ENCODE data around the gene LRGUK.

The LRGUK gene

GRCh38 chr7:134195252-134195651 lies 68.1 kb downstream of the LRGUK start:
- H3K9ac ChIP-seq (ENCODE audit: low read length): no peak overlapping the region
- no peak overlapping the region for H3K18ac ChIP-seq (ENCODE audit: low read depth in 1 of 2, low read length in 2 of 2)
- H3K4me1 ChIP-seq (ENCODE audit: control insufficient read depth, insufficient read depth, low read depth, low read length): no peaks in the 10 kb centered on the region
- H3K79me1 ChIP-seq (replicated peaks; ENCODE audit: low read length, poor library complexity, severe bottlenecking): no peaks in the 10 kb centered on the region
- H3K4me3 ChIP-seq (ENCODE audit: insufficient read depth in 1 of 2, low read depth in 1 of 2, low read length in 2 of 2): no peak overlapping the region
- H4K91ac ChIP-seq (ENCODE audit: low read length): no peak overlapping the region
- no peak overlapping the region for H3K14ac ChIP-seq (ENCODE audit: low read length in 2 of 2)
- H2BK5ac ChIP-seq (ENCODE audit: low read depth, low read length, poor library complexity, severe bottlenecking): no peak overlapping the region
- no peak overlapping the region for H2AK5ac ChIP-seq (ENCODE audit: low read length, severe bottlenecking)
- H4K8ac ChIP-seq (ENCODE audit: low read length): no peak overlapping the region
- H2BK120ac ChIP-seq (ENCODE audit: low read depth, low read length): no peak overlapping the region
- no peaks in the 10 kb centered on the region for H3K36me3 ChIP-seq (ENCODE audit: control insufficient read depth in 1 of 2, insufficient read depth in 2 of 2, low read depth in 1 of 2, low read length in 2 of 2)
- no peak overlapping the region for H3K4me2 ChIP-seq (ENCODE audit: low read length, poor library complexity, severe bottlenecking)
- H3K9me3 ChIP-seq (ENCODE audit: control insufficient read depth, low read length): no peaks in the 10 kb centered on the region
- DNase-seq: no peak
- H2BK15ac ChIP-seq (ENCODE audit: low read depth, poor library complexity, severe bottlenecking): no peak overlapping the region
- no peak overlapping the region for H2AFZ ChIP-seq (ENCODE audit: low read depth, low read length)
- H2BK12ac ChIP-seq (ENCODE audit: low read length in 2 of 2): no peak overlapping the region
- H3K27ac ChIP-seq (ENCODE audit: low read length, poor library complexity, severe bottlenecking): no peak overlapping the region
- no peak overlapping the region for H3K4ac ChIP-seq (ENCODE audit: low read depth in 1 of 2, low read length in 2 of 2)
- H3K27me3 ChIP-seq (ENCODE audit: control insufficient read depth in 1 of 2, insufficient read depth in 1 of 2, low read length in 2 of 2): no peaks in the 10 kb centered on the region
- H3K23ac ChIP-seq (ENCODE audit: low read length in 2 of 2): no peak overlapping the region

GRCh38 chr7:134196439-134196838 lies 69.3 kb downstream of the LRGUK start:
- Histone ChIP-seq H3K4me1 (ENCODE audit: control insufficient read depth, insufficient read depth, low read depth, low read length) (no peaks in the 10 kb centered on the region), H2AK5ac (ENCODE audit: low read length, severe bottlenecking) (no peak overlapping the region), H2BK15ac (ENCODE audit: low read depth, poor library complexity, severe bottlenecking) (no peak overlapping the region), H3K4ac (ENCODE audit: low read depth in 1 of 2, low read length in 2 of 2) (no peak overlapping the region), H3K27ac (ENCODE audit: low read length, poor library complexity, severe bottlenecking) (no peak overlapping the region), H3K9ac (ENCODE audit: low read length) (no peak overlapping the region), H3K4me2 (ENCODE audit: low read length, poor library complexity, severe bottlenecking) (no peak overlapping the region), H3K9me3 (ENCODE audit: control insufficient read depth, low read length) (no peaks in the 10 kb centered on the region), H2BK5ac (ENCODE audit: low read depth, low read length, poor library complexity, severe bottlenecking) (no peak overlapping the region), H2BK120ac (ENCODE audit: low read depth, low read length) (no peak overlapping the region), H3K14ac (ENCODE audit: low read length in 2 of 2) (no peak overlapping the region), H3K27me3 (ENCODE audit: control insufficient read depth in 1 of 2, insufficient read depth in 1 of 2, low read length in 2 of 2) (peaks cover 0 to 2% of the 10 kb centered on the region in 2 experiments), H3K36me3 (ENCODE audit: control insufficient read depth in 1 of 2, insufficient read depth in 2 of 2, low read depth in 1 of 2, low read length in 2 of 2) (no peaks in the 10 kb centered on the region), H3K23ac (ENCODE audit: low read length in 2 of 2) (no peak overlapping the region), H3K18ac (ENCODE audit: low read depth in 1 of 2, low read length in 2 of 2) (no peak overlapping the region), H3K4me3 (ENCODE audit: insufficient read depth in 1 of 2, low read depth in 1 of 2, low read length in 2 of 2) (no peak overlapping the region), H4K8ac (ENCODE audit: low read length) (no peak overlapping the region), H2AFZ (ENCODE audit: low read depth, low read length) (no peak overlapping the region), H3K79me1 (replicated peaks; ENCODE audit: low read length, poor library complexity, severe bottlenecking) (no peaks in the 10 kb centered on the region), H2BK12ac (ENCODE audit: low read length in 2 of 2) (no peak overlapping the region), H4K91ac (ENCODE audit: low read length) (no peak overlapping the region)
- no CpG with 5 or more reads among the region's 2 CpGs for WGBS
- DNase-seq: no peak

GRCh38 chr7:134197345-134197744 lies 70.2 kb downstream of the LRGUK start:
- Histone ChIP-seq H2BK12ac (ENCODE audit: low read length in 2 of 2) (no peak overlapping the region), H3K4me3 (ENCODE audit: insufficient read depth in 1 of 2, low read depth in 1 of 2, low read length in 2 of 2) (no peak overlapping the region), H2AFZ (ENCODE audit: low read depth, low read length) (no peak overlapping the region), H3K14ac (ENCODE audit: low read length in 2 of 2) (no peak overlapping the region), H3K36me3 (ENCODE audit: control insufficient read depth in 1 of 2, insufficient read depth in 2 of 2, low read depth in 1 of 2, low read length in 2 of 2) (no peaks in the 10 kb centered on the region), H2BK15ac (ENCODE audit: low read depth, poor library complexity, severe bottlenecking) (no peak overlapping the region), H2BK120ac (ENCODE audit: low read depth, low read length) (no peak overlapping the region), H3K9ac (ENCODE audit: low read length) (no peak overlapping the region), H3K18ac (ENCODE audit: low read depth in 1 of 2, low read length in 2 of 2) (no peak overlapping the region), H3K79me1 (replicated peaks; ENCODE audit: low read length, poor library complexity, severe bottlenecking) (no peaks in the 10 kb centered on the region), H3K27me3 (ENCODE audit: control insufficient read depth in 1 of 2, insufficient read depth in 1 of 2, low read length in 2 of 2) (peaks cover 0 to 7% of the 10 kb centered on the region in 2 experiments), H3K9me3 (ENCODE audit: control insufficient read depth, low read length) (no peaks in the 10 kb centered on the region), H2BK5ac (ENCODE audit: low read depth, low read length, poor library complexity, severe bottlenecking) (no peak overlapping the region), H3K4me2 (ENCODE audit: low read length, poor library complexity, severe bottlenecking) (no peak overlapping the region), H3K4me1 (ENCODE audit: control insufficient read depth, insufficient read depth, low read depth, low read length) (no peaks in the 10 kb centered on the region), H3K4ac (ENCODE audit: low read depth in 1 of 2, low read length in 2 of 2) (no peak overlapping the region), H3K27ac (ENCODE audit: low read length, poor library complexity, severe bottlenecking) (no peak overlapping the region), H2AK5ac (ENCODE audit: low read length, severe bottlenecking) (no peak overlapping the region), H4K8ac (ENCODE audit: low read length) (no peak overlapping the region), H4K91ac (ENCODE audit: low read length) (no peak overlapping the region), H3K23ac (ENCODE audit: low read length in 2 of 2) (no peak overlapping the region)
- DNase-seq: no peak
- WGBS: 100% methylated on average over 1 of the region's 2 CpGs

- H2BK120ac ChIP-seq (ENCODE audit: low read depth, low read length): no peak overlapping the region
- H3K18ac ChIP-seq (ENCODE audit: low read depth in 1 of 2, low read length in 2 of 2): no peak overlapping the region
- WGBS: 88% methylated on average over 4 of the region's 5 CpGs
Measured at GRCh38 chr7:134200970-134201369, 73.8 kb downstream of the LRGUK start.

More at GRCh38 chr7:134200970-134201369, 73.8 kb downstream of the LRGUK start:
- H3K4ac ChIP-seq (ENCODE audit: low read depth in 1 of 2, low read length in 2 of 2): no peak overlapping the region
- no peak overlapping the region for H3K27ac ChIP-seq (ENCODE audit: low read length, poor library complexity, severe bottlenecking)
- no peak overlapping the region for H2BK12ac ChIP-seq (ENCODE audit: low read length in 2 of 2)
- H3K4me1 ChIP-seq (ENCODE audit: control insufficient read depth, insufficient read depth, low read depth, low read length): no peaks in the 10 kb centered on the region
- no peak overlapping the region for H2BK5ac ChIP-seq (ENCODE audit: low read depth, low read length, poor library complexity, severe bottlenecking)
- DNase-seq: no peak
- no peak overlapping the region for H2AK5ac ChIP-seq (ENCODE audit: low read length, severe bottlenecking)
- no peak overlapping the region for H4K91ac ChIP-seq (ENCODE audit: low read length)
- H3K4me3 ChIP-seq (ENCODE audit: insufficient read depth in 1 of 2, low read depth in 1 of 2, low read length in 2 of 2): no peak overlapping the region
- H3K14ac ChIP-seq (ENCODE audit: low read length in 2 of 2): no peak overlapping the region
- H3K9me3 ChIP-seq (ENCODE audit: control insufficient read depth, low read length): no peaks in the 10 kb centered on the region
- no peak overlapping the region for H3K4me2 ChIP-seq (ENCODE audit: low read length, poor library complexity, severe bottlenecking)
- no peak overlapping the region for H2AFZ ChIP-seq (ENCODE audit: low read depth, low read length)
- H3K27me3 ChIP-seq (ENCODE audit: control insufficient read depth in 1 of 2, insufficient read depth in 1 of 2, low read length in 2 of 2): peaks cover 0 to 7% of the 10 kb centered on the region in 2 experiments
- no peak overlapping the region for H3K23ac ChIP-seq (ENCODE audit: low read length in 2 of 2)
- no peaks in the 10 kb centered on the region for H3K36me3 ChIP-seq (ENCODE audit: control insufficient read depth in 1 of 2, insufficient read depth in 2 of 2, low read depth in 1 of 2, low read length in 2 of 2)
- H2BK15ac ChIP-seq (ENCODE audit: low read depth, poor library complexity, severe bottlenecking): no peak overlapping the region
- no peaks in the 10 kb centered on the region for H3K79me1 ChIP-seq (replicated peaks; ENCODE audit: low read length, poor library complexity, severe bottlenecking)
- H3K9ac ChIP-seq (ENCODE audit: low read length): no peak overlapping the region
- no peak overlapping the region for H4K8ac ChIP-seq (ENCODE audit: low read length)

All from mesenchymal stem cell (in vitro differentiated cells and primary cell).